GM12891 (cell line): ENCODE results near the gene ATOSB.

Source experiments
- POLR2A ChIP-seq: IDR thresholded peaks from 2 replicates; pipeline ENCODE4 v1.6.1; 2011; ENCODE audit warnings: low read depth, low read length, control low read depth
- POLR2AphosphoS5 ChIP-seq: IDR thresholded peaks from 2 replicates; pipeline ENCODE4 v1.6.1; 2011; ENCODE audit warnings: low read depth, low read length, control low read depth
- TAF1 ChIP-seq: IDR thresholded peaks from 2 replicates; pipeline ENCODE4 v1.6.1; 2011; ENCODE audit warnings: low read depth, low read length, control low read depth

GRCh38 chr9:35116539-35116897 is 856 bp upstream of the ATOSB start:
- TF ChIP-seq TAF1 (no peak), POLR2AphosphoS5 (no peak), POLR2A (no peak)
